Choroid plexus epithelial cell (primary cell): Measurements from ENCODE around the gene ALK.

Experiments
- DNase-seq: peaks from one replicate; pipeline ENCODE4 v3.0.0-alpha.2; 2010; ENCODE audit warnings: low read depth
- H3K4me3 ChIP-seq: 2 replicates; pipeline ENCODE4 v1.5.1; 2011; ENCODE audit warnings: low read depth, mild to moderate bottlenecking, control low read depth, low read length, moderate library complexity
- CTCF ChIP-seq: conservative IDR thresholded peaks from 2 replicates; pipeline ENCODE4 v1.5.1; 2011; ENCODE audit warnings: low read depth, mild to moderate bottlenecking, control low read depth, inconsistent platforms, low read length, moderate library complexity

The ALK gene

GRCh38 chr2:29703336-29703735 lies 218.1 kb downstream of the ALK start:
- no peak for TF ChIP-seq CTCF
- no peak for DNase-seq
- H3K4me3 ChIP-seq = no peak overlapping the region

GRCh38 chr2:29702276-29702675 lies 219.1 kb downstream of the ALK start:
- DNase-seq = no peak
- TF ChIP-seq CTCF = no peak
- H3K4me3 ChIP-seq = no peak overlapping the region

- TF ChIP-seq CTCF = no peak
- H3K4me3 ChIP-seq = no peak overlapping the region
- peak; percentile 8 for DNase-seq
These were observed 220.8 kb downstream of the ALK start for GRCh38 chr2:29700560-29700959.

- no peak overlapping the region for H3K4me3 ChIP-seq
- TF ChIP-seq CTCF = no peak
- no peak for DNase-seq
These were observed 222.3 kb downstream of the ALK start for GRCh38 chr2:29699045-29699444.

GRCh38 chr2:29698216-29698615 lies 223.2 kb downstream of the ALK start:
- no peak for TF ChIP-seq CTCF
- H3K4me3 ChIP-seq = no peak overlapping the region
- no peak for DNase-seq

- DNase-seq = no peak
- TF ChIP-seq CTCF = no peak
- H3K4me3 ChIP-seq = no peak overlapping the region
These were observed 223.7 kb downstream of the ALK start for GRCh38 chr2:29697715-29698114.

- no peak overlapping the region for H3K4me3 ChIP-seq
- no peak for DNase-seq
- TF ChIP-seq CTCF = no peak
These were observed 224.2 kb downstream of the ALK start for GRCh38 chr2:29697181-29697580.
